Stomach (tissue), 4 donors: ENCODE measurements around the gene TTL.

Source experiments
- CTCF ChIP-seq, 7 experiments: fragments of 450-650 bp in 4 of 7; fragments of 200-600 bp in 3 of 7; sonication (generic) in 3 of 7; IDR thresholded peaks; one replicate each; pipeline ENCODE4 v1.5.1; 2016 to 2019; ENCODE audit warnings: antibody characterized with exemption in 7 of 7, control low read depth in 2 of 7, mild to moderate bottlenecking in 1 of 7
- EP300 ChIP-seq: sonication (generic); formaldehyde crosslinking; IDR thresholded peaks from one replicate; pipeline ENCODE4 v1.6.1; 2017; ENCODE audit warnings: antibody characterized with exemption

GRCh38 chr2:112541315-112542122, 59.6 kb downstream of the TTL start:
- TF ChIP-seq EP300 (no peak), CTCF (IDR thresholded peaks at IDR 0.05) (no peak)
